Aorta (tissue), 4 donors: ENCODE measurements around the gene TMTC3. TPM values are rescaled to one million over a fixed set of nuclear protein-coding genes. Genes with fewer than 3 reads are reported as not detected.

ENCODE experiments used
- polyA plus RNA-seq, 2 donors: library from polyadenylated mRNA; stranded (reverse); fragments of 200-250 nt; gene quantifications; one replicate each; pipeline ENCODE4 v1.2.3, GENCODE V29; 2013
- total RNA-seq, 2 donors: library from RNA; stranded (reverse); fragmentation: NEBNext Ultra II Directional; extraction: Animal tissue kit (Norgen Biotek cat#: 25700); gene quantifications; one replicate each; pipeline ENCODE4 v1.2.1, GENCODE V29; 2021
- donor health status: healthy with polysubstance abuse.
- donor health status: Bipolar disorder and iron deficiency.
- donor health status: DM: no; HTN: no; CAD: no.
- donor health status: DM: yes; HTN: yes; CAD: no.

TMTC3 gene
- total and polyA plus RNA-seq, 4 donors, result 0.88 to 24.3 (median 14.3) TPM

Other genes starting within 250 kb of the TMTC3 start
- under 1 TPM; 0.32 to 0.48 TPM for gene C12orf50, start 112.9 kb upstream of the TMTC3 start, total RNA-seq
- gene C12orf50, start 112.9 kb upstream of the TMTC3 start, polyA plus RNA-seq, result not detected
- 10 to 100 TPM; 11.2 to 16.2 TPM for gene CEP290, start 219 bp upstream of the TMTC3 start, total RNA-seq
- 1 to 10 TPM; 2.1 to 4.9 TPM for gene CEP290, start 219 bp upstream of the TMTC3 start, polyA plus RNA-seq